ENCODE data around the gene IRGQ.

IRGQ gene

GRCh38 chr19:43619262-43620060 is 23.5 kb upstream of the IRGQ start, which contains the start of gene ZNF428 (continued):
- no peak for TF ChIP-seq PBX3 (CRISPR knock-in tag; IDR thresholded peaks at IDR 0.05)
- no peak for TF ChIP-seq ZNF132 (tag by site-specific recombination; IDR thresholded peaks at IDR 0.05; ENCODE audit: borderline replicate concordance)
- TF ChIP-seq ZNF830 (tag by site-specific recombination; IDR thresholded peaks at IDR 0.05; ENCODE audit: low read depth): no peak
- peak; percentile 97 for TF ChIP-seq ZXDB (tag by site-specific recombination; IDR thresholded peaks at IDR 0.05)
- no peak for TF ChIP-seq OSR2 (tag by site-specific recombination; IDR thresholded peaks at IDR 0.05)
- peak; percentile 94 for TF ChIP-seq ZNF777 (tag by site-specific recombination; IDR thresholded peaks at IDR 0.05; ENCODE audit: borderline replicate concordance)
- TF ChIP-seq ZNF394 (tag by site-specific recombination; IDR thresholded peaks at IDR 0.05; ENCODE audit: borderline replicate concordance): peak; percentile 11
- TF ChIP-seq RBAK (tag by site-specific recombination; IDR thresholded peaks at IDR 0.05): peak; percentile 49; the same call in 1 of the 2 replicates
- TF ChIP-seq YY1 (tag by site-specific recombination; IDR thresholded peaks at IDR 0.05): peak; percentile 55; the same call in 1 of the 2 replicates
- TF ChIP-seq ZBTB20 (tag by site-specific recombination; IDR thresholded peaks at IDR 0.05): peak; percentile 84
- no peak for TF ChIP-seq ZNF654 (tag by site-specific recombination; IDR thresholded peaks at IDR 0.05; ENCODE audit: low read depth)
- no peak for TF ChIP-seq ZNF621 (tag by site-specific recombination; IDR thresholded peaks at IDR 0.05)
- no peak for TF ChIP-seq ZNF530 (tag by site-specific recombination; IDR thresholded peaks at IDR 0.05; ENCODE audit: low read depth)
- TF ChIP-seq ZNF600 (tag by site-specific recombination; IDR thresholded peaks at IDR 0.05): peak; percentile 90
- TF ChIP-seq ZNF514 (tag by site-specific recombination; IDR thresholded peaks at IDR 0.05): no peak
- TF ChIP-seq ZNF416 (tag by site-specific recombination; IDR thresholded peaks at IDR 0.05): no peak
- TF ChIP-seq GLIS1 (tag by site-specific recombination; IDR thresholded peaks at IDR 0.05): peak; percentile 85
- peak; percentile 71; the same call in 1 of the 2 replicates for TF ChIP-seq BCL11B (tag by site-specific recombination; IDR thresholded peaks at IDR 0.05; ENCODE audit: low read depth)
- no peak for TF ChIP-seq ZNF174 (tag by site-specific recombination; IDR thresholded peaks at IDR 0.05)
- TF ChIP-seq ZNF311 (tag by site-specific recombination; IDR thresholded peaks at IDR 0.05; ENCODE audit: borderline replicate concordance): no peak
- TF ChIP-seq HIC1 (tag by site-specific recombination; IDR thresholded peaks at IDR 0.05): peak; percentile 37; the same call in 1 of the 2 replicates
- peak; percentile 32; the same call in 1 of the 2 replicates for TF ChIP-seq ZBTB48 (tag by site-specific recombination; IDR thresholded peaks at IDR 0.05)
- peak; percentile 81 for TF ChIP-seq ZNF692 (tag by site-specific recombination; IDR thresholded peaks at IDR 0.05)
- no peak for TF ChIP-seq ZNF548 (tag by site-specific recombination; IDR thresholded peaks at IDR 0.05)
- TF ChIP-seq ZNF843 (tag by site-specific recombination; IDR thresholded peaks at IDR 0.05): peak; percentile 49
- no peak for TF ChIP-seq ZNF26 (tag by site-specific recombination; IDR thresholded peaks at IDR 0.05)
- TF ChIP-seq ZFP69B (tag by site-specific recombination; IDR thresholded peaks at IDR 0.05): peak; percentile 46
- TF ChIP-seq PRDM1 (tag by site-specific recombination; IDR thresholded peaks at IDR 0.05): no peak
- TF ChIP-seq SP7 (tag by site-specific recombination; IDR thresholded peaks at IDR 0.05): peak; percentile 80; the same call in 1 of the 2 replicates
- peak; percentile 98 for TF ChIP-seq IKZF3 (tag by site-specific recombination; IDR thresholded peaks at IDR 0.05)
- peak; percentile 92 for TF ChIP-seq ZNF610 (tag by site-specific recombination; IDR thresholded peaks at IDR 0.05; ENCODE audit: borderline replicate concordance)
- peak; percentile 98 for TF ChIP-seq ZEB2 (tag by site-specific recombination; IDR thresholded peaks at IDR 0.05)
- peak; percentile 58 for TF ChIP-seq ZBTB1 (tag by site-specific recombination; IDR thresholded peaks at IDR 0.05)
- peak; percentile 89; the same call in 1 of the 2 replicates for TF ChIP-seq ZBTB7A (tag by site-specific recombination; IDR thresholded peaks at IDR 0.05; ENCODE audit: low read depth)
